Ovary (tissue), 3 donors: Measurements from ENCODE around the gene ASB16.

ENCODE experiments used
- CTCF ChIP-seq, 3 donors: fragments of 450-650 bp in 2 of 3; fragments of 200-600 bp in 1 of 3; IDR thresholded peaks; one replicate each; pipeline versions ENCODE4 v1.5.1 to v1.8.0; 2016 to 2022; ENCODE audit warnings: antibody characterized with exemption in 3 of 3, mild to moderate bottlenecking in 1 of 3
- EP300 ChIP-seq: sonication (generic); formaldehyde crosslinking; IDR thresholded peaks from one replicate; pipeline ENCODE4 v1.6.1; 2017; ENCODE audit warnings: antibody characterized with exemption
- POLR2A ChIP-seq: fragments of 450-650 bp; IDR thresholded peaks from one replicate; pipeline ENCODE4 v1.6.1; 2017; ENCODE audit warnings: antibody characterized with exemption, mild to moderate bottlenecking, moderate library complexity
- donor health status: DM: no; HTN: no; CAD: no.

GRCh38 chr17:44171931-44172455 lies 1.5 kb downstream of the ASB16 start:
- TF ChIP-seq CTCF (IDR thresholded peaks at IDR 0.05), result no peak
- TF ChIP-seq POLR2A, result no peak
- no peak for TF ChIP-seq EP300
